GM18502 (cell line): ENCODE measurements around the gene TERB2.
"Not testable (repeated sequence)": the region's sequence is repeated elsewhere in the genome, so short reads cannot be mapped to it uniquely, and the experiment has no call there.

Experiments
- ATAC-seq: cut with Tn5 transposase; IDR thresholded peaks from one replicate; pipeline ENCODE4 v1.9.1; 2021; ENCODE audit warnings: mild to moderate bottlenecking; ENCODE audit not compliant: unreplicated experiment, poor library complexity

TERB2 gene

GRCh38 chr15:44999105-44999504, 42.6 kb downstream of the TERB2 start:
- no peak for ATAC-seq

- not testable (repeated sequence) for ATAC-seq
These were observed 44.7 kb downstream of the TERB2 start for GRCh38 chr15:45001180-45001579.

GRCh38 chr15:45003731-45004410, 47.4 kb downstream of the TERB2 start:
- not testable (repeated sequence) for ATAC-seq

GRCh38 chr15:45004590-45005175, 48.2 kb downstream of the TERB2 start:
- not testable (repeated sequence) for ATAC-seq

GRCh38 chr15:45009046-45009445, 52.6 kb downstream of the TERB2 start:
- no peak for ATAC-seq

- not testable (repeated sequence) for ATAC-seq
These were observed 58.6 kb downstream of the TERB2 start for GRCh38 chr15:45015114-45015513.

GRCh38 chr15:45020222-45020900, 63.9 kb downstream of the TERB2 start:
- ATAC-seq, result not testable (repeated sequence)

- ATAC-seq, result not testable (repeated sequence)
These were observed 64.4 kb downstream of the TERB2 start for GRCh38 chr15:45020901-45021259.

- ATAC-seq, result no peak
These were observed 64.9 kb downstream of the TERB2 start for GRCh38 chr15:45021348-45021747.

GRCh38 chr15:45022871-45023658, 66.6 kb downstream of the TERB2 start, which contains the start of gene SORD:
TSS of gene SORD (plus strand) at chr15:45023195. CDS start at chr15:45023284, 89 bp downstream.
- ATAC-seq, result peak; percentile 95

- peak; percentile 13 for ATAC-seq
These were observed 67.3 kb downstream of the TERB2 start for GRCh38 chr15:45023659-45024225.

GRCh38 chr15:45024649-45025048, 68.2 kb downstream of the TERB2 start:
- ATAC-seq, result not testable (repeated sequence)

- not testable (repeated sequence) for ATAC-seq
These were observed 69.1 kb downstream of the TERB2 start for GRCh38 chr15:45025627-45026026.

GRCh38 chr15:45026651-45027190, 70.2 kb downstream of the TERB2 start:
- no peak for ATAC-seq

- no peak for ATAC-seq
These were observed 70.7 kb downstream of the TERB2 start for GRCh38 chr15:45027220-45027619.
